ENCODE results near the gene FAM174A. TPM values are rescaled to one million over a fixed set of nuclear protein-coding genes. Genes with fewer than 3 reads are reported as not detected.

FAM174A gene
- polyA plus RNA-seq, 3 donors = 5.3 to 11.1 (median 9.2) TPM

DNA sequence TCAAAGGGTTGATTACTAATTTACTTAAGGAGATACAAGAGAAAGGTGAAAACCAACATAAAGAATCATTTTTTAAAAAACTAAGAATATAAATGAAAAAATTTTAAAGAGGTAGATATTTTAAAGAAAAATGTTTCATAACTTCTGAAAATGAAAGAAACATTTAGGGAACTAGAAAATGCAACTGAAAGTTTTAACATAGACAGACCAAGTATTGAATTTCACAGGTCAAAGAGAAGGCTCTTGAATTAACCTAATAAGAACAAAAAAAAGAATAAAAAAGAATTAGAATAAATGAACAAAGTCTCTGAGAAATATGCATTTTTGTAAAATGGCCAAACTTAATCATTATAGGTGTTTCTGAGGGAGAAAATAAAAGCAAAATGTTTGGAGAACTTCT lies 16.1 kb upstream of the FAM174A start:
- intact Hi-C loops (cut with micrococcal nuclease) = no loop called here

GRCh38 chr5:100520348-100520747 lies 14.8 kb upstream of the FAM174A start:
- H3K36me3 Mint-ChIP-seq = no peaks in the 10 kb centered on the region
- H3K9me3 ChIP-seq (replicated peaks in 1 of 2; ENCODE audit: control insufficient read depth in 1 of 2, insufficient read depth in 1 of 2, low read length in 2 of 2) = peaks cover 29 to 32% of the 10 kb centered on the region in 2 donors
- WGBS (ENCODE audit: insufficient coverage) = 100% methylated on average over 1 of the region's 1 CpG
- no peaks in the 10 kb centered on the region for H3K79me2 ChIP-seq (ENCODE audit: insufficient read depth, low read length)
- peaks cover 19 to 52% (median 42%) of the 10 kb centered on the region in 7 donors for H3K9me3 Mint-ChIP-seq
- no peak for TF ChIP-seq CTCF (IDR thresholded peaks at IDR 0.05)
- H2AFZ ChIP-seq (ENCODE audit: insufficient read depth, low read depth, low read length, poor library complexity, severe bottlenecking) = no peak overlapping the region
- DNase-seq = no peak
- no peak overlapping the region for H3K4me3 ChIP-seq (replicated peaks in 1 of 3; ENCODE audit: low read depth in 2 of 3, low read length in 3 of 3)
- peaks cover 0 to 4% (median 3%) of the 10 kb centered on the region in 3 donors for H3K27me3 Mint-ChIP-seq (ENCODE audit: low read depth in 3 of 3)
- H3K4me3 Mint-ChIP-seq = no peak overlapping the region
- H3K27me3 ChIP-seq (ENCODE audit: control insufficient read depth in 2 of 2, insufficient read depth in 2 of 2, low read length in 2 of 2) = no peaks in the 10 kb centered on the region
- no peak overlapping the region for H3K9ac ChIP-seq (ENCODE audit: insufficient read depth, low read length, poor library complexity, severe bottlenecking)
- H3K4me1 Mint-ChIP-seq = no peaks in the 10 kb centered on the region
- no peak overlapping the region for H3K4me2 ChIP-seq (replicated peaks; ENCODE audit: extremely low read depth, low read length, poor library complexity, severe bottlenecking)
- intact Hi-C loops (cut with micrococcal nuclease) = no loop called here
- no peaks in the 10 kb centered on the region for H3K4me1 ChIP-seq (ENCODE audit: control insufficient read depth in 1 of 2, insufficient read depth in 2 of 2, low read length in 2 of 2)
- H3K27ac ChIP-seq (ENCODE audit: low read depth in 1 of 2, low read length in 2 of 2) = no peak overlapping the region
- no peaks in the 10 kb centered on the region for H4K20me1 ChIP-seq (ENCODE audit: insufficient read depth, low read length)
- no peaks in the 10 kb centered on the region for H3K36me3 ChIP-seq (replicated peaks in 1 of 2; ENCODE audit: control insufficient read depth in 1 of 2, insufficient read depth in 2 of 2, low read length in 2 of 2)
- no peak overlapping the region for H3K27ac Mint-ChIP-seq

More for the DNA sequence above, 16.1 kb upstream of the FAM174A start:
- Mint-ChIP-seq H3K4me3 (no peak overlapping the region), H3K27ac (no peak overlapping the region), H3K4me1 (no peaks in the 10 kb centered on the region), H3K9me3 (peaks cover 19 to 44% (median 40%) of the 10 kb centered on the region in 7 donors), H3K27me3 (ENCODE audit: low read depth in 3 of 3) (peaks cover 0 to 4% (median 3%) of the 10 kb centered on the region in 3 donors), H3K36me3 (no peaks in the 10 kb centered on the region)
- Histone ChIP-seq H3K79me2 (ENCODE audit: insufficient read depth, low read length) (no peaks in the 10 kb centered on the region), H4K20me1 (ENCODE audit: insufficient read depth, low read length) (no peaks in the 10 kb centered on the region), H3K4me3 (replicated peaks in 1 of 3; ENCODE audit: low read depth in 2 of 3, low read length in 3 of 3) (no peak overlapping the region), H3K4me1 (ENCODE audit: control insufficient read depth in 1 of 2, insufficient read depth in 2 of 2, low read length in 2 of 2) (no peaks in the 10 kb centered on the region), H3K27me3 (ENCODE audit: control insufficient read depth in 2 of 2, insufficient read depth in 2 of 2, low read length in 2 of 2) (no peaks in the 10 kb centered on the region), H3K9ac (ENCODE audit: insufficient read depth, low read length, poor library complexity, severe bottlenecking) (no peak overlapping the region), H2AFZ (ENCODE audit: insufficient read depth, low read depth, low read length, poor library complexity, severe bottlenecking) (no peak overlapping the region), H3K27ac (ENCODE audit: low read depth in 1 of 2, low read length in 2 of 2) (no peak overlapping the region), H3K36me3 (replicated peaks in 1 of 2; ENCODE audit: control insufficient read depth in 1 of 2, insufficient read depth in 2 of 2, low read length in 2 of 2) (no peaks in the 10 kb centered on the region), H3K9me3 (replicated peaks in 1 of 2; ENCODE audit: control insufficient read depth in 1 of 2, insufficient read depth in 1 of 2, low read length in 2 of 2) (peaks cover 29 to 32% of the 10 kb centered on the region in 2 donors), H3K4me2 (replicated peaks; ENCODE audit: extremely low read depth, low read length, poor library complexity, severe bottlenecking) (no peak overlapping the region)
- TF ChIP-seq CTCF (IDR thresholded peaks at IDR 0.05) = no peak
- DNase-seq = no peak
